Measurements from ENCODE around the gene ARHGAP4.

ARHGAP4 gene

GRCh38 chrX:153861151-153861550 is 64.9 kb downstream of the ARHGAP4 start:
- Histone ChIP-seq H3K36me3 (ENCODE audit: control insufficient read depth in 1 of 2, insufficient read depth in 2 of 2, low read length in 2 of 2) (no peaks in the 10 kb centered on the region), H3K27ac (ENCODE audit: low read depth, low read length) (no peak overlapping the region), H3K4me3 (ENCODE audit: low read depth in 1 of 2, low read length in 2 of 2) (no peak overlapping the region), H3K4me1 (ENCODE audit: control insufficient read depth in 1 of 2, insufficient read depth in 2 of 2, low read length in 2 of 2) (no peaks in the 10 kb centered on the region), H3K27me3 (ENCODE audit: control insufficient read depth in 1 of 2, insufficient read depth in 2 of 2, low read length in 2 of 2) (no peaks in the 10 kb centered on the region), H3K9ac (ENCODE audit: low read depth in 1 of 2, low read length in 2 of 2) (no peak overlapping the region), H3K9me3 (ENCODE audit: control insufficient read depth in 1 of 2, low read length in 2 of 2) (no peaks in the 10 kb centered on the region)
